ENCODE measurements around the gene PFDN1.

PFDN1 gene

DNA sequence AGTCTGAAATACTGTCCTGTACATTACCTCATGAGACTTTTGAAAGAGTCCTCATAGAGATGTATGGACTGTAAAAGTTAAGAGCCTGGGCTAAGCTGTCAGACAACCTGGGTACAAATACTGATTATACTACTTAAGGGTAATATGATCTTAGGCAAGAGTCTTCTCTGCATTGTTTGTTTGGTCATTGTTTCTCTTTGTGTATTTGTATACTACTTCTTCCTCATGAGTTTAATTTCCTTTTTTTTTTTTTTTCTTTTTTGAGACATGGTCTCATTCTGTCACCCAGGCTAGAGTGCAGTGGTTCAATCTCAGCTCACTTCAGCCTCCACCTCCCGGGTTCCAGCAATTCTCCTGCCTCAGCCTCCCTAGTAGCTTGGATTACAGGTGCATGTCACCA, 2.6 kb upstream of the PFDN1 start:
- TF ChIP-seq, protein P1, sequence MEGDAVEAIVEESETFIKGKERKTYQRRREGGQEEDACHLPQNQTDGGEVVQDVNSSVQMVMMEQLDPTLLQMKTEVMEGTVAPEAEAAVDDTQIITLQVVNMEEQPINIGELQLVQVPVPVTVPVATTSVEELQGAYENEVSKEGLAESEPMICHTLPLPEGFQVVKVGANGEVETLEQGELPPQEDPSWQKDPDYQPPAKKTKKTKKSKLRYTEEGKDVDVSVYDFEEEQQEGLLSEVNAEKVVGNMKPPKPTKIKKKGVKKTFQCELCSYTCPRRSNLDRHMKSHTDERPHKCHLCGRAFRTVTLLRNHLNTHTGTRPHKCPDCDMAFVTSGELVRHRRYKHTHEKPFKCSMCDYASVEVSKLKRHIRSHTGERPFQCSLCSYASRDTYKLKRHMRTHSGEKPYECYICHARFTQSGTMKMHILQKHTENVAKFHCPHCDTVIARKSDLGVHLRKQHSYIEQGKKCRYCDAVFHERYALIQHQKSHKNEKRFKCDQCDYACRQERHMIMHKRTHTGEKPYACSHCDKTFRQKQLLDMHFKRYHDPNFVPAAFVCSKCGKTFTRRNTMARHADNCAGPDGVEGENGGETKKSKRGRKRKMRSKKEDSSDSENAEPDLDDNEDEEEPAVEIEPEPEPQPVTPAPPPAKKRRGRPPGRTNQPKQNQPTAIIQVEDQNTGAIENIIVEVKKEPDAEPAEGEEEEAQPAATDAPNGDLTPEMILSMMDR (IDR thresholded peaks at IDR 0.05; ENCODE audit: extremely low read depth, missing control alignments) = no peak

DNA sequence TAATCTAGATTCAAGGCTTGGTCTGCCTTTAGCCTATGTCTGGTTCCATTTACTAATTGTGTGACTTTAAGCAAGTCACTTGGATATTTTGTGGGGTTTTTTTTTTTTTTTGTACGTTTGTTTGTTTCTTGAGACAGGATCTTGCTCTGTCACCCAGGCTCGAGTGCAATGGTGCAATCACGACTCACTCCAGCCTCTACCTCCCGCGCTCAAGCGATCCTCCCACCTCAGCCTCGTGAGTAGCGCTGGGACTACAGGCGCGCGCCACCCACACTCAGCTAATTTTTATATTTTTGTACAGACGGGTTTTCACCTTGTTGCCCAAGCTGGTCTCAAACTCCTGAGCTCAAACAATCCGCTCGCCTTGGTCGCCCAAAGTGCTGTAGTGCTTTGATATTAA, 1.1 kb upstream of the PFDN1 start:
- TF ChIP-seq, protein P1 (IDR thresholded peaks at IDR 0.05; ENCODE audit: extremely low read depth, missing control alignments) = no peak
- DNase-seq (ENCODE audit: low spot score) = no peak

More for the DNA sequence above, 2.6 kb upstream of the PFDN1 start:
- DNase-seq (ENCODE audit: low spot score) = no peak

DNA sequence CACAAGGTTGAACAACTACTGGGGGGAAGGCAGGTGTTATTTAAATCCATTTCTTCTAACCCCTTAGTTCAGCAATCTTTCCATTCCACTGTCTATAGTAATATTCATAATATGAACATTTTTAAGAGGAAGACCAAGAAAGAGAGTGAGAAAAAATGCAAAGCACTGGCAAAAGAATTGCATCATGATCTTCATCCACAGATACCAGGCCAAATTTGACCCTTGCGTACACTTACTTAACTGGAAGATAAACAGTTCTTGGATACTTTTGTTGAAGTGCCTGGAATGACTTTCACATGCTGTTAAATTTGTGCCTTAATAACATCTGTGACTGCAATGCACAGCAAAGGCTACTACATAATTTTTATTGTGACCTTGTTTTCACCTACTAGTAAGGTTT, 1.8 kb downstream of the PFDN1 start:
- DNase-seq (ENCODE audit: low spot score) = no peak
- TF ChIP-seq, protein P1 (IDR thresholded peaks at IDR 0.05; ENCODE audit: extremely low read depth, missing control alignments) = no peak

DNA sequence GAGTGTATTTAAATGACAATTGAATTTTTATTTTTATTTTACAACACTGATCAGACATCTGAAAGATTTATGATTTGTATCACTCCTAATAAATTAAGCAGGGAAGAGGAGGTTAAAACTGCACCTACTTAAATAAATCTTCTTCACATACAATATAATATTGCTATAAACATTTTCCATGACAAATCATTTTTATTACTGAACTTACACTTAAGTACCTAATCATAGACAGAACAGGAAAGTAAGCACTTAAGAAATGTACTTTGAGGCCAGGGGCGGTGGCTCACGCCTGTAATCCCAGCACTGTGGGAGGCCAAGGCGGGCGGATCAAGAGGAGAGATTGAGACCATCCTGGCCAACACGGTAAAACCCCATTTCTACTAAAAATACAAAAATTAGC, 3.8 kb downstream of the PFDN1 start:
- TF ChIP-seq, protein P1 (IDR thresholded peaks at IDR 0.05; ENCODE audit: extremely low read depth, missing control alignments) = no peak

DNA sequence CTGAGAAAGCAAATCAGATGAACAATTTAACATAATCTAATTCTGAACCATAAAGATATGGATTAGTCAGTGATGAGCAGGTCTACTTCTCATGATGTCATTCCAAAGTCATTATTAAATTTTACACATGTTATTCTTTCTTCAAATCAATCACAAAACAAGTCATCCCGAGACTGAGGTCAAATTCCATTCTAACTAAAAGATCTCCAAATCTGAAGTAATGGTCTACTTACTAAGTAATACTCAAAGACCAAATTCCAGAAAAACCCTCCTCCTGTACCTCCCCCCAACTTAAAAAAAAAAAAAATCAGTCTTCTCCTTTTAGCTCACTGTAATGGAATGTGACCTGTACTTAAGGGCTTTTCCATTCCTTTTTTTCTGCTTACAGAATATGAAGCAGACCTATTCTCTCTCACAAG, 4.7 kb downstream of the PFDN1 start:
- TF ChIP-seq, protein P1 (IDR thresholded peaks at IDR 0.05; ENCODE audit: extremely low read depth, missing control alignments) = no peak
- DNase-seq (ENCODE audit: low spot score) = no peak

More for the DNA sequence above, 3.8 kb downstream of the PFDN1 start:
- DNase-seq (ENCODE audit: low spot score) = no peak

DNA sequence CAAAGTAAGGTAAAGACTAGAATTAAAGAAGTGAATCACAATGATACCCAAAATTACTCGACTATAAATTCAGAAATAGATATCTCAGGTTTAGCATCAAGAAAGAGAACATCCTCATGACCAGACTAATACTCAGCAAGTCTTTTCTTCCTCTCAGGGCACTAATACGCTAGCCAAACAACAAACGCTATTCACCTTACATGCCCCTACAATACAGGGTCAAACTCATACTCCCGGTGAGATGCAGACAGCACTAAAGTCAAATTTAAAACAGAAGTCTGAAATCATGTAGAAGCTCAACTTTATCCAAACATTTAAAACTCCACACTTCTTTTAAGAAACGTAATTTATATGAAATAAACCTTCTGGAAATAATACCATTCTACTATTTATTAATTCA, 5.6 kb downstream of the PFDN1 start:
- no peak for DNase-seq (ENCODE audit: low spot score)
- TF ChIP-seq, protein P1 (IDR thresholded peaks at IDR 0.05; ENCODE audit: extremely low read depth, missing control alignments) = no peak

DNA sequence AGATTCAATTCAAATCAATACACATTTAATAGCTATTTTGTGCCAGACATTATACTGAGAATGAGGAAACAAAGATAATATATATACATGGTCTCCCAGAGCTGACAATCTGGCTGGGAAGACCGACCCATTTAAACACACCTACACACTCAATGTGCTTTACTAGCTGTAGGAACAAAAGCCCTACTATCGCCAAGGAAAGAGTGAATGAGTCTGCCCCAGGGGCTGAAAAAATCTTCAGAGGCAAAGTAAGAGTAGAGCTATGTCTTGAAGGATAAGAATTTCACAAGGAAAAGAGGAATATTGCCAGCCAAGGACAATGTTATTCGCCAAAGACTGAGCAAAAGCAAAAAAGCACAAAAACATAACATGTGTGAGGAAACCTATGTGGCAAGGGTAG, 6.6 kb downstream of the PFDN1 start:
- TF ChIP-seq, protein P1 (IDR thresholded peaks at IDR 0.05; ENCODE audit: extremely low read depth, missing control alignments) = no peak
- DNase-seq (ENCODE audit: low spot score) = no peak

All from GM20000 (cell line).